Activated CD4-positive, CD25-positive, alpha-beta regulatory T cell treated with anti-CD3 and anti-CD28 coated beads, Interleukin-2, amount 50 U/mL, for 24 hours (primary cell): ENCODE data around the gene PLCL2.

Source experiments
- ATAC-seq, 2 donors: fragments of 150-1000 bp; cut with Tn5 transposase; one replicate each; pipeline ENCODE4 v1.10.0; 2021; ENCODE audit warnings: mild to moderate bottlenecking in 1 of 2, moderate library complexity in 1 of 2

Gene PLCL2

GRCh38 chr3:16896094-16896627 is 11.4 kb downstream of the PLCL2 start:
- ATAC-seq, result no peak

GRCh38 chr3:16896820-16897219 is 12.1 kb downstream of the PLCL2 start:
- ATAC-seq, result no peak

GRCh38 chr3:16897254-16897926 is 12.6 kb downstream of the PLCL2 start:
- peak; percentile 75 to 80 for ATAC-seq

- no peak for ATAC-seq
These were observed 14.0 kb downstream of the PLCL2 start for GRCh38 chr3:16898595-16899395.

GRCh38 chr3:16899919-16900318 is 15.2 kb downstream of the PLCL2 start:
- no peak for ATAC-seq

- ATAC-seq, result no peak
These were observed 16.2 kb downstream of the PLCL2 start for GRCh38 chr3:16900779-16901440.

- peak; percentile 61 to 67 for ATAC-seq
These were observed 20.0 kb downstream of the PLCL2 start for GRCh38 chr3:16904423-16905417.

- ATAC-seq, result no peak
These were observed 20.9 kb downstream of the PLCL2 start for GRCh38 chr3:16905704-16906103.

- ATAC-seq, result no peak
These were observed 21.9 kb downstream of the PLCL2 start for GRCh38 chr3:16906682-16907081.

- peak; percentile 36 to 54 for ATAC-seq
These were observed 22.5 kb downstream of the PLCL2 start for GRCh38 chr3:16907243-16907642.

GRCh38 chr3:16908016-16908807 is 23.5 kb downstream of the PLCL2 start:
- ATAC-seq, result no peak

GRCh38 chr3:16908896-16909295 is 24.1 kb downstream of the PLCL2 start:
- ATAC-seq, result no peak

GRCh38 chr3:16909802-16910201 is 25.0 kb downstream of the PLCL2 start:
- no peak for ATAC-seq

- no peak for ATAC-seq
These were observed 25.5 kb downstream of the PLCL2 start for GRCh38 chr3:16910207-16910606.

- ATAC-seq, result no peak
These were observed 27.2 kb downstream of the PLCL2 start for GRCh38 chr3:16911916-16912315.

- peak; percentile 77 to 81 for ATAC-seq
These were observed 27.9 kb downstream of the PLCL2 start for GRCh38 chr3:16912400-16913263.

GRCh38 chr3:16913264-16913580 is 28.5 kb downstream of the PLCL2 start:
- no peak for ATAC-seq

- ATAC-seq, result peak; percentile 15 to 33
These were observed 32.1 kb downstream of the PLCL2 start for GRCh38 chr3:16916840-16917239.

- ATAC-seq, result peak; percentile 83 to 89
These were observed 32.6 kb downstream of the PLCL2 start for GRCh38 chr3:16917256-16917935.
